ENCODE data around the gene RPS6KA1.
"Not testable (repeated sequence)": the region's sequence is repeated elsewhere in the genome, so short reads cannot be mapped to it uniquely, and the experiment has no call there.

GRCh38 chr1:26510711-26511110 is 18.9 kb upstream of the RPS6KA1 start:
- not testable (repeated sequence) for TF ChIP-seq ZNF75A (CRISPR knock-in tag; IDR thresholded peaks at IDR 0.05); BRF2 (IDR thresholded peaks at IDR 0.05; ENCODE audit: borderline replicate concordance, insufficient read depth, insufficient read length); SRF (CRISPR knock-in tag; IDR thresholded peaks at IDR 0.05)
